SU-DHL-6 (cell line): ENCODE measurements around the gene SUGCT.
"Not testable (repeated sequence)": the region's sequence is repeated elsewhere in the genome, so short reads cannot be mapped to it uniquely, and the experiment has no call there.

Experiments
- H2AFZ ChIP-seq: fragments of 200-600 bp; sonication (generic); 2 replicates; pipeline ENCODE4 v1.6.1; 2014; ENCODE audit warnings: low read depth, mild to moderate bottlenecking, moderate library complexity, mixed read lengths, antibody characterized with exemption, low read length; ENCODE audit not compliant: severe bottlenecking
- H3F3A ChIP-seq: fragments of 200-600 bp; shearing (Covaris generic); 2 replicates; pipeline ENCODE4 v1.6.0; 2016; ENCODE audit warnings: antibody characterized with exemption, mild to moderate bottlenecking; ENCODE audit not compliant: insufficient read depth
- H3K27ac ChIP-seq: fragments of 200-600 bp; sonication (generic); 2 replicates; pipeline ENCODE4 v1.5.1; 2016; ENCODE audit warnings: low read depth, mild to moderate bottlenecking, low read length, moderate library complexity, mixed read lengths
- H3K27me3 ChIP-seq: fragments of 200-600 bp; sonication (generic), shearing (Covaris generic); 2 replicates; pipeline ENCODE4 v1.6.0; 2014; ENCODE audit warnings: mild to moderate bottlenecking, low read length
- H3K36me3 ChIP-seq: fragments of 200-600 bp; sonication (generic); 2 replicates; pipeline ENCODE4 v1.6.1; 2014; ENCODE audit warnings: mild to moderate bottlenecking, low read length, mixed read lengths
- H3K4me2 ChIP-seq: fragments of 300-600, 200-600 bp; shearing (Covaris generic), sonication (generic); 2 replicates; pipeline ENCODE4 v1.6.0; 2014; ENCODE audit warnings: low read length, low read depth, mild to moderate bottlenecking; ENCODE audit not compliant: poor library complexity, severe bottlenecking
- H3K4me3 ChIP-seq: fragments of 200-600 bp; sonication (generic); 2 replicates; pipeline ENCODE4 v1.5.1; 2014; ENCODE audit warnings: antibody characterized with exemption, low read length, mild to moderate bottlenecking, mixed read lengths; ENCODE audit not compliant: insufficient read depth, poor library complexity, severe bottlenecking
- H3K79me2 ChIP-seq: fragments of 200-600 bp; sonication (generic); 2 replicates; pipeline ENCODE4 v1.6.1; 2014; ENCODE audit warnings: mild to moderate bottlenecking, low read length, moderate library complexity; ENCODE audit not compliant: insufficient read depth
- H3K9ac ChIP-seq: fragments of 200-600 bp; sonication (generic); 2 replicates; pipeline ENCODE4 v1.7.0; 2014; ENCODE audit warnings: mild to moderate bottlenecking, low read length
- H3K9me2 ChIP-seq: fragments of 200-600 bp; sonication (generic); replicated peaks from 2 replicates; pipeline ENCODE4 v1.6.1; 2014; ENCODE audit warnings: low read length; ENCODE audit not compliant: insufficient read depth
- H3K9me3 ChIP-seq: fragments of 200-600 bp; sonication (generic); 2 replicates; pipeline ENCODE4 v1.6.1; 2014; ENCODE audit warnings: low read length, mixed read lengths; ENCODE audit not compliant: insufficient read depth
- H4K20me1 ChIP-seq: fragments of 200-600 bp; sonication (generic); 2 replicates; pipeline ENCODE4 v1.6.1; 2014; ENCODE audit warnings: low read depth, mild to moderate bottlenecking, antibody characterized with exemption, low read length, moderate library complexity, mixed read lengths
- EZH2phosphoT487 ChIP-seq: fragments of 200-600 bp; sonication (generic), shearing (Covaris generic); conservative IDR thresholded peaks from 2 replicates; pipeline ENCODE4 v1.6.1; 2018; ENCODE audit warnings: mild to moderate bottlenecking, antibody characterized with exemption, low read length, moderate library complexity, mixed read lengths
- TF ChIP-seq, protein P1 (sequence below): fragments of 200-600 bp; sonication (generic); IDR thresholded peaks from one replicate; pipeline ENCODE4 v1.5.1; 2017; ENCODE audit warnings: antibody characterized with exemption, mild to moderate bottlenecking, low read length, moderate library complexity; ENCODE audit not compliant: insufficient read depth, poor library complexity, severe bottlenecking

SUGCT gene

DNA sequence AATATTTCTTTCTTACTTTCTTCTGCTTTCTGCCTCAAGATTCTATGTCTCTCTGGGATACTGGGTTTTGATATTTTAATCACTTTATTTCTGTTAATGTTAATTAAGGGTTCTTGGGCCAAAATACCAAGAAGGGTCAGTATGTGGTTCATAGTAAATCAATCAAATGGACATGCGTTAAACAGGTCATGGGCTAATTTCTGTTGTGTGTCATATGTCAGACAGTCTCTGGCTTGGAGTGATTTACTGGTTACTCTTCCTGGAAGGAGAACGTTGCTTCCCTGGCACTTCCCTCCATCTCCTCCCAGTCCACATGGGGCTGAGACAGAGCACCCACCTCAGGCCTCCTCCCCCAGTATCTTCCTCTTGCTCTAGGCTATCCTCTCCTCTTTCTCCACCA is 489.1 kb downstream of the SUGCT start:
- H3K27ac ChIP-seq, result no peak overlapping the region
- H3K36me3 ChIP-seq, result no peaks in the 10 kb centered on the region
- H3K4me3 ChIP-seq, result no peak overlapping the region
- H3K4me2 ChIP-seq, result no peak overlapping the region
- no peaks in the 10 kb centered on the region for H3K9me3 ChIP-seq
- H3F3A ChIP-seq, result no peaks in the 10 kb centered on the region
- TF ChIP-seq EZH2phosphoT487, result no peak
- TF ChIP-seq, protein P1, sequence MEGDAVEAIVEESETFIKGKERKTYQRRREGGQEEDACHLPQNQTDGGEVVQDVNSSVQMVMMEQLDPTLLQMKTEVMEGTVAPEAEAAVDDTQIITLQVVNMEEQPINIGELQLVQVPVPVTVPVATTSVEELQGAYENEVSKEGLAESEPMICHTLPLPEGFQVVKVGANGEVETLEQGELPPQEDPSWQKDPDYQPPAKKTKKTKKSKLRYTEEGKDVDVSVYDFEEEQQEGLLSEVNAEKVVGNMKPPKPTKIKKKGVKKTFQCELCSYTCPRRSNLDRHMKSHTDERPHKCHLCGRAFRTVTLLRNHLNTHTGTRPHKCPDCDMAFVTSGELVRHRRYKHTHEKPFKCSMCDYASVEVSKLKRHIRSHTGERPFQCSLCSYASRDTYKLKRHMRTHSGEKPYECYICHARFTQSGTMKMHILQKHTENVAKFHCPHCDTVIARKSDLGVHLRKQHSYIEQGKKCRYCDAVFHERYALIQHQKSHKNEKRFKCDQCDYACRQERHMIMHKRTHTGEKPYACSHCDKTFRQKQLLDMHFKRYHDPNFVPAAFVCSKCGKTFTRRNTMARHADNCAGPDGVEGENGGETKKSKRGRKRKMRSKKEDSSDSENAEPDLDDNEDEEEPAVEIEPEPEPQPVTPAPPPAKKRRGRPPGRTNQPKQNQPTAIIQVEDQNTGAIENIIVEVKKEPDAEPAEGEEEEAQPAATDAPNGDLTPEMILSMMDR, result no peak
- no peak overlapping the region for H3K9ac ChIP-seq
- H2AFZ ChIP-seq, result no peak overlapping the region
- no peaks in the 10 kb centered on the region for H4K20me1 ChIP-seq
- H3K27me3 ChIP-seq, result no peaks in the 10 kb centered on the region
- no peaks in the 10 kb centered on the region for H3K9me2 ChIP-seq
- H3K79me2 ChIP-seq, result no peaks in the 10 kb centered on the region

DNA sequence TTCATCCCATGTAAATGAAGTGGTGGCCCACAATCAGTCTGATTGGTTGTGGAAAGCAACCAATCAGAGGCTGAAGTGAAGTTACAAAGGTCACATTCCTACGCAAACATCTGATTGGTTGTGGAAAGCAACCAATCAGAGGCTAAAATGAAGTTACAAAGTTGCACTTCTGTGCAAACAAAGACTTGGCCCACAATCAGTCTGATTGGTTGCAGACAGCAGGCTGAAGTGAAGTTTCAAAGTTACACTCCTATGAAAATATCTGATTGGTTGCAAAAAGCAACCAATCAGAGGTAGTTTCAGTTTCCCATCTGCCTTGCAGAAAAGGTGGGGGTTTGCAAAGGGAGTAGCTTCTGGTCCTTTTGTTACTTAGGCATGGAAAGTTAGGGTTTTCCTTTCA is 492.6 kb downstream of the SUGCT start:
- not testable (repeated sequence) for H3K9ac ChIP-seq, H3K4me3 ChIP-seq, H3K27ac ChIP-seq, H3K4me2 ChIP-seq, H2AFZ ChIP-seq, H3K9me3 ChIP-seq, H3K36me3 ChIP-seq, H3F3A ChIP-seq, H3K27me3 ChIP-seq, H3K9me2 ChIP-seq, H4K20me1 ChIP-seq, H3K79me2 ChIP-seq

DNA sequence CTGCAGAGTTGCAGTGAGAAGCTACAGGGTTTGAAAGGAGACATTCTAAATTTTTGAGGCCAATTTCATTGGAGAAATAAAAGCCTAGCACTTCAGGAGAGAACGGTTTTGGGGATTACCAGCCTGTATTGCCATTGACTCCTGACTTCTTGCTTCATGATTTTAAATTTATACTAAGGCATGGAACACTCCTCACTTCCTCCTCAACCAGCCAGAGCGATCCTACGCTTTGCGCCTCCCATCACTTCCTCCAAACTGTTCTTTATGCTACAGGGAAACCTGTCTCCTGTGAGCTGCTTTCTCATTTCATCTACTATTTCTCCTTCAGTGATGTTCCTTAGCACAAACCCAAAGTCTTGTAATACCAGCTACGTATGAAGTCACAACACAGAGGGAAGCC is 495.1 kb downstream of the SUGCT start:
- Histone ChIP-seq H3K79me2 (no peaks in the 10 kb centered on the region), H2AFZ (no peak overlapping the region), H3K9me2 (no peaks in the 10 kb centered on the region), H3K27me3 (no peaks in the 10 kb centered on the region), H3K36me3 (no peaks in the 10 kb centered on the region), H3K27ac (no peak overlapping the region), H3K9ac (no peak overlapping the region), H3K4me2 (no peak overlapping the region), H3K4me3 (no peak overlapping the region), H4K20me1 (no peaks in the 10 kb centered on the region), H3K9me3 (no peaks in the 10 kb centered on the region), H3F3A (no peaks in the 10 kb centered on the region)
- TF ChIP-seq EZH2phosphoT487, result no peak
- TF ChIP-seq, protein P1, result no peak

DNA sequence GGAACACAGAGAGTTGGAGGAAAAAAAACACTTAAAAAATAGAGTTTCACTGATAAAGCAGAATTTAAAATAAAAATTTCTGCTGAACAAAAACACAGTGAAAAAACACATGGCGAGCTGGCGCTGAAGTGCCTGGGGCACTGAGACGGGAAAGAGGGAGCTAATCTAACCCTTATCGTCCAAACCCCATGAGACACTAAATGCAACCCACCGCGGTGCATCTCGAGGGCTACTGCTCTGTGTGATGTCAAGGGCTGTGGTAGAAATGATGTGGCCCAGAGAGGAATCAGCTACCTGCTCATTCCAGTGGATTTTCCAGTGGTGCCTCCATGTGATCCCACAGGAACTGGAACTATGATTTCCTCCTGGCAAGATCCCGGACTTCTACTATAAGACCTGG is 499.3 kb downstream of the SUGCT start:
- Histone ChIP-seq H3K9me3 (no peaks in the 10 kb centered on the region), H3F3A (no peaks in the 10 kb centered on the region), H3K27me3 (no peaks in the 10 kb centered on the region), H3K4me2 (no peak overlapping the region), H3K9me2 (no peaks in the 10 kb centered on the region), H3K27ac (no peak overlapping the region), H2AFZ (no peak overlapping the region), H3K36me3 (no peaks in the 10 kb centered on the region), H4K20me1 (no peaks in the 10 kb centered on the region), H3K79me2 (no peaks in the 10 kb centered on the region), H3K9ac (no peak overlapping the region), H3K4me3 (no peak overlapping the region)
- no peak for TF ChIP-seq EZH2phosphoT487
- TF ChIP-seq, protein P1, result no peak
